Fibroblast of lung (primary cell): ENCODE data around the gene FNDC3A. TPM values are rescaled to one million over a fixed set of nuclear protein-coding genes. Genes with fewer than 3 reads are reported as not detected.

Source experiments
- DNase-seq, 2 donors: peaks; one replicate each; pipeline versions ENCODE4 v3.0.0 to v3.0.0-alpha.2; 2010; ENCODE audit warnings: low read depth in 2 of 2
- H2AFZ ChIP-seq: 2 replicates; pipeline ENCODE4 v1.5.1; 2012; ENCODE audit warnings: low read length, control low read depth, inconsistent platforms
- H3K27ac ChIP-seq: 2 replicates; pipeline ENCODE4 v1.5.1; 2011; ENCODE audit warnings: low read length, control low read depth; ENCODE audit not compliant: insufficient read depth
- H3K27me3 ChIP-seq: 2 replicates; pipeline ENCODE4 v1.5.1; 2011; ENCODE audit warnings: mild to moderate bottlenecking, low read length; ENCODE audit not compliant: control insufficient read depth, insufficient read depth
- H3K36me3 ChIP-seq: 2 replicates; pipeline ENCODE4 v1.5.1; 2011; ENCODE audit warnings: low read length; ENCODE audit not compliant: control insufficient read depth, insufficient read depth
- H3K4me1 ChIP-seq: 2 replicates; pipeline ENCODE4 v1.5.1; 2011; ENCODE audit warnings: low read length; ENCODE audit not compliant: control insufficient read depth, insufficient read depth; ENCODE audit errors: extremely low read depth
- H3K4me2 ChIP-seq: 2 replicates; pipeline ENCODE4 v1.5.1; 2011; ENCODE audit warnings: low read length, control low read depth; ENCODE audit not compliant: insufficient read depth; ENCODE audit errors: extremely low read depth
- H3K4me3 ChIP-seq, 4 experiments: fragments of 200-600 bp in 1 of 4; sonication (generic) in 1 of 4; replicated peaks in 1 of 4; 2 replicates each; pipeline ENCODE4 v1.5.1; 2011 to 2016; ENCODE audit warnings: low read length in 4 of 4, low read depth in 3 of 4, mild to moderate bottlenecking in 3 of 4, control low read depth in 2 of 4, inconsistent platforms in 1 of 4, mixed read lengths in 1 of 4; ENCODE audit not compliant: insufficient read depth in 1 of 4; ENCODE audit errors: control extremely low read depth in 1 of 4
- H3K79me2 ChIP-seq: 2 replicates; pipeline ENCODE4 v1.5.1; 2012; ENCODE audit warnings: mild to moderate bottlenecking, low read length, inconsistent platforms; ENCODE audit not compliant: control insufficient read depth, insufficient read depth
- H3K9ac ChIP-seq: 2 replicates; pipeline ENCODE4 v1.5.1; 2011; ENCODE audit warnings: mild to moderate bottlenecking, low read length, control low read depth; ENCODE audit not compliant: insufficient read depth
- H3K9me3 ChIP-seq: 2 replicates; pipeline ENCODE4 v1.5.1; 2012; ENCODE audit warnings: low read depth, low read length; ENCODE audit not compliant: control insufficient read depth, insufficient read depth
- H4K20me1 ChIP-seq: 2 replicates; pipeline ENCODE4 v1.5.1; 2011; ENCODE audit warnings: low read length; ENCODE audit not compliant: control insufficient read depth, insufficient read depth; ENCODE audit errors: extremely low read depth
- CTCF ChIP-seq, 2 donors: IDR thresholded peaks in 1 of 2; conservative IDR thresholded peaks in 1 of 2; 1 replicate in 1 of 2; 2 replicates in 1 of 2; pipeline ENCODE4 v1.5.1; 2011 to 2012; ENCODE audit warnings: low read length in 2 of 2, control low read depth in 1 of 2, inconsistent platforms in 1 of 2, low read depth in 1 of 2, mild to moderate bottlenecking in 1 of 2
- EZH2 ChIP-seq: IDR thresholded peaks from 2 replicates; pipeline ENCODE4 v1.5.1; 2012; ENCODE audit warnings: low read length, control low read depth, mild to moderate bottlenecking; ENCODE audit errors: missing control alignments
- polyA plus RNA-seq, 2 donors: library from polyadenylated mRNA; depleted of rRNA in 1 of 2; stranded (reverse) in 1 of 2; unstranded in 1 of 2; fragments of >200 nt; gene quantifications; 2 replicates each; pipeline ENCODE4 v1.2.1, GENCODE V29; 2011 to 2012; ENCODE audit warnings: missing spikeins in 1 of 2
- total RNA-seq: library from RNA; depleted of rRNA; stranded (reverse); fragments of >200 nt; gene quantifications from 2 replicates; pipeline ENCODE4 v1.2.1, GENCODE V29; 2014

FNDC3A gene
- total and polyA plus RNA-seq, 2 donors (not counting 1 experiment from before 2014, with no cell fraction given) = 44.7 to 79.4 TPM

GRCh38 chr13:49020940-49021553, 45.3 kb downstream of the FNDC3A start:
- Histone ChIP-seq H3K27ac (no peak overlapping the region), H3K4me2 (no peak overlapping the region), H3K27me3 (no peaks in the 10 kb centered on the region), H3K4me3 (no peak overlapping the region), H3K9me3 (no peaks in the 10 kb centered on the region), H3K9ac (no peak overlapping the region), H3K36me3 (no peaks in the 10 kb centered on the region), H3K4me1 (peaks cover 5% of the 10 kb centered on the region), H4K20me1 (no peaks in the 10 kb centered on the region), H2AFZ (no peak overlapping the region), H3K79me2 (peaks cover 5% of the 10 kb centered on the region)
- peak in 1 of 2 donors; percentile 46 for DNase-seq
- no peak for TF ChIP-seq EZH2
- no peak for TF ChIP-seq CTCF (conservative IDR thresholded peaks at IDR 0.05 in 1 of 2, IDR thresholded peaks at IDR 0.05 in 1 of 2; ENCODE audit: low read depth in 1 of 2, low read length in 2 of 2)

DNA sequence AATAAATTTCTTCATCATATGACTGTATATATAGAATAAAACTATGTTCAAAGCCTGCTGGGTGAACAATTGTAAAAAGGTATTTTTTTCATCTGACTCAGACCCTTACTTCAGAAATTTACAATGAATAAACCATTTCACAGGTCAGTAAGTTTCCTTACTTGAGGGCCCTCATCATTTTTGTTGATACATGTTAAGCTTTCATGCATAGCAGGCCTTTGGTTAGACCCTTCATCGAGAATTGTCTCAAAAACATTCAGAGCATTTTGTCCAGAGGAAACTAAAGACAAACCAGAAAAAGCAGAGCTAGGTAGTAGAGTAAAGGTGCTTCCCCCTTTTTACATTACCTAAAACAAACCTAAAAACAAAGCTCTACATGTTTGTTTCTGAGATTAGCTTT, 46.2 kb downstream of the FNDC3A start:
- Histone ChIP-seq H3K4me1 (peaks cover 5% of the 10 kb centered on the region), H3K9me3 (no peaks in the 10 kb centered on the region), H3K9ac (no peak overlapping the region), H3K36me3 (no peaks in the 10 kb centered on the region), H3K27me3 (no peaks in the 10 kb centered on the region), H4K20me1 (no peaks in the 10 kb centered on the region), H3K4me3 (no peak overlapping the region), H3K79me2 (peaks cover 5% of the 10 kb centered on the region), H2AFZ (no peak overlapping the region), H3K4me2 (peak overlapping the region; percentile 20), H3K27ac (no peak overlapping the region)
- peak in 1 of 2 donors; percentile 41 for DNase-seq
- TF ChIP-seq CTCF (conservative IDR thresholded peaks at IDR 0.05 in 1 of 2, IDR thresholded peaks at IDR 0.05 in 1 of 2; ENCODE audit: low read depth in 1 of 2, low read length in 2 of 2) = no peak
- TF ChIP-seq EZH2 = no peak

DNA sequence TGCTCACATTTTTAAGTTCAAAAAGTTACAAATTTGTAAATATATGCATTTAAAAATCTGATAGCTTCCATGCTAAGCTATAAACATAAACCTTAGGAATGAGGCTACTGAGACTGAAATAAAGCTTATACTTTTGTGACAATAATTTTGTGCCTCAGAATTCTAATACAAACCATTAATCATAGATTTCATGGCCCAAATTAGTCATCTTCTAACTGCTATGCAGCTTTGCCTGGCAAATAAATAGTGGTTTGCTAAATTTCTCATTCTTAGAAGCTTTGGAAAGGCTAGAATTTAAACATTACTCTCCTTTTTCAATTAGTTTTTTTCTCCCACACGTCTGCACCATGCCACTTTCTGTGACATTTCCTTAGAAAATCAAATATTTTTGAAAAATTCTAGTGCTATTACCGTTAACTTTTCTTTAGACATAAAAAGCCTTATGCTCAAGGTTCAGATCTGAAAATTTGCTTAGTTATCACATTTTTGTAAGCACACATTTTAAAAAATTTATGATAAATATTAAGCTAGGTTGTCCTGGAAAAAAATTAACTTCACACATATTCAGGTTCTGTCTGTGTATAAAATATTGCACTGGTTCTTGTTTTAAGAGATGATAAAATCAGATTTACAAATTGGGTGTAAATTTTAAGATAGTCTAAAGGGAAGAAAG, 46.9 kb downstream of the FNDC3A start:
- H3K4me1 ChIP-seq = peaks cover 5% of the 10 kb centered on the region
- H2AFZ ChIP-seq = no peak overlapping the region
- peaks cover 5% of the 10 kb centered on the region for H3K79me2 ChIP-seq
- H3K4me2 ChIP-seq = peak overlapping the region; percentile 68
- no peaks in the 10 kb centered on the region for H3K27me3 ChIP-seq
- no peak overlapping the region for H3K27ac ChIP-seq
- TF ChIP-seq CTCF (conservative IDR thresholded peaks at IDR 0.05 in 1 of 2, IDR thresholded peaks at IDR 0.05 in 1 of 2; ENCODE audit: low read depth in 1 of 2, low read length in 2 of 2) (no peak), EZH2 (no peak)
- H4K20me1 ChIP-seq = no peaks in the 10 kb centered on the region
- H3K4me3 ChIP-seq = no peak overlapping the region
- H3K36me3 ChIP-seq = no peaks in the 10 kb centered on the region
- DNase-seq = peak; percentile 42 to 59
- no peaks in the 10 kb centered on the region for H3K9me3 ChIP-seq
- H3K9ac ChIP-seq = no peak overlapping the region
